Measurements from ENCODE around the gene CARD9.

DNA sequence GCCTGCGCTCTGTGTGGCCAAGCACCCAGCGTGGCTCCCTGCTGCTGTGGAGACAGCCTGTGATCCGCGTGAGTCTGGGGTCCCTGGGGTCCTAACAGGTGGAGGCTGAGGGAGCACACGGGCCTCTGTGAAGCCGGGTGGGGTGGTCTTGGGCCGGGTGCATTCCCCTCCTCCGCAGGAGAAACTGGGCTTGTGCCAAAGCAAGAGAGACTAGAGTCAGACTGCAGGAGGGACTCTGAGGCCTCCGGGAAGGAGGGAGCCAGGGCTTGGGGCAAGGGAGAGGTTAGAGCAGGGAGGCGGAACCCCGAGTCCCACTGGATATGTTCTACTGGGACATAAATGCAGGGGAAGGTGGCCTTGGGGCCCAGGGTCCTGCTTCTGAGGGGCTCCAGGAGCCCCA is 20.4 kb downstream of the CARD9 start:
- TF ChIP-seq POLR2A (IDR thresholded peaks at IDR 0.05; ENCODE audit: low read length) (no peak), GATA1 (IDR thresholded peaks at IDR 0.05; ENCODE audit: low read depth, low read length) (no peak)

Data from erythroblast (primary cell).